H1 (cell line): ENCODE data around the gene FOXP4. TPM values are rescaled to one million over a fixed set of nuclear protein-coding genes. Genes with fewer than 3 reads are reported as not detected.

ENCODE experiments used
- CTCF ChIA-PET: fragments of 300-600 bp; sonication (Branson Sonifier 250); formaldehyde crosslinking; loops from one replicate; lab custom pipeline; 2021; ENCODE audit not compliant: partially characterized antibody; lab: Charles Lee
- POLR2A ChIA-PET: fragments of 300-600 bp; sonication (Branson Sonifier 250); formaldehyde crosslinking; loops from one replicate; lab custom pipeline; 2021; ENCODE audit warnings: inconsistent platforms; ENCODE audit not compliant: partially characterized antibody; lab: Charles Lee
- DNase-seq, 2 experiments: peaks; one replicate each; pipeline versions ENCODE4 v3.0.0 to v3.0.0-alpha.2; 2010 to 2022; ENCODE audit warnings: low spot score in 2 of 2, low read depth in 1 of 2, mixed read lengths in 1 of 2
- FAIRE-seq: peaks from 2 replicates; lab custom pipeline; 2011; peaks lifted over from hg19 to GRCh38; lab: Jason Lieb, UNC
- H2AFZ ChIP-seq: 2 replicates; pipeline ENCODE4 v1.8.1; 2012; ENCODE audit warnings: low read length, inconsistent platforms
- H2AK5ac ChIP-seq: 2 replicates; pipeline ENCODE4 v1.6.1; 2013; ENCODE audit warnings: low read depth, low read length
- H2BK120ac ChIP-seq: replicated peaks from 2 replicates; pipeline ENCODE3; 2013; ENCODE audit warnings: low read depth, low read length, inconsistent platforms
- H2BK12ac ChIP-seq: 2 replicates; pipeline ENCODE4 v1.6.1; 2013; ENCODE audit warnings: low read depth, low read length
- H2BK15ac ChIP-seq: 2 replicates; pipeline ENCODE4 v1.6.1; 2013; ENCODE audit warnings: low read length
- H2BK20ac ChIP-seq: 2 replicates; pipeline ENCODE4 v1.6.1; 2013; ENCODE audit warnings: low read length
- H2BK5ac ChIP-seq: 2 replicates; pipeline ENCODE4 v1.6.1; 2013; ENCODE audit warnings: low read depth, low read length
- H3K14ac ChIP-seq: 2 replicates; pipeline ENCODE4 v1.6.1; 2013; ENCODE audit warnings: inconsistent platforms; ENCODE audit not compliant: insufficient read length
- H3K18ac ChIP-seq: 2 replicates; pipeline ENCODE4 v1.6.1; 2013; ENCODE audit warnings: low read length; ENCODE audit errors: extremely low read depth
- H3K23ac ChIP-seq: 2 replicates; pipeline ENCODE4 v1.6.1; 2013; ENCODE audit warnings: inconsistent platforms; ENCODE audit not compliant: insufficient read length
- H3K23me2 ChIP-seq: 2 replicates; pipeline ENCODE4 v1.6.1; 2013; ENCODE audit warnings: low read depth, low read length
- H3K27ac ChIP-seq: 2 replicates; pipeline ENCODE4 v1.6.1; 2011; ENCODE audit warnings: low read depth, low read length, inconsistent platforms
- H3K27me3 ChIP-seq, 4 experiments: replicated peaks in 1 of 4; 1 replicate in 1 of 4; 2 replicates in 3 of 4; pipeline versions ENCODE4 v1.6.1 to v1.8.1; 2011 to 2013; ENCODE audit warnings: low read length in 3 of 4, mild to moderate bottlenecking in 3 of 4, inconsistent platforms in 2 of 4, mixed read lengths in 2 of 4, moderate library complexity in 1 of 4; ENCODE audit not compliant: control insufficient read depth in 3 of 4, insufficient read depth in 3 of 4; ENCODE audit errors: extremely low read depth in 1 of 4
- H3K36me3 ChIP-seq, 4 experiments: 2 replicates each; pipeline versions ENCODE4 v1.6.1 to v1.8.1; 2011 to 2013; ENCODE audit warnings: mild to moderate bottlenecking in 4 of 4, low read length in 3 of 4, moderate library complexity in 2 of 4, control low read depth in 1 of 4, inconsistent platforms in 1 of 4; ENCODE audit not compliant: insufficient read depth in 4 of 4, control insufficient read depth in 2 of 4
- H3K4ac ChIP-seq: replicated peaks from 2 replicates; pipeline ENCODE3; 2013; ENCODE audit warnings: low read length, low read depth, mixed read lengths, inconsistent platforms; ENCODE audit not compliant: insufficient read length
- H3K4me1 ChIP-seq, 4 experiments: replicated peaks in 1 of 4; 1 replicate in 1 of 4; 2 replicates in 3 of 4; pipeline versions ENCODE4 v1.6.1 to v1.8.1; 2011 to 2013; ENCODE audit warnings: low read length in 3 of 4, inconsistent platforms in 2 of 4, mixed read lengths in 1 of 4; ENCODE audit not compliant: insufficient read depth in 4 of 4, control insufficient read depth in 3 of 4
- H3K4me2 ChIP-seq, 2 experiments: 2 replicates each; pipeline versions ENCODE4 v1.6.1 to v1.8.1; 2011 to 2013; ENCODE audit warnings: low read depth in 2 of 2, low read length in 2 of 2, control low read depth in 1 of 2, inconsistent platforms in 1 of 2, mild to moderate bottlenecking in 1 of 2; ENCODE audit not compliant: insufficient read depth in 1 of 2
- H3K4me3 ChIP-seq, 4 experiments: fragments of 200-600, 300-600 bp in 1 of 4; sonication (generic), shearing (Covaris generic), sonication (Bioruptor Twin) in 1 of 4; 2 replicates each; pipeline versions ENCODE4 v1.5.1 to v1.8.1; 2011 to 2016; ENCODE audit warnings: low read length in 4 of 4, low read depth in 3 of 4, control low read depth in 2 of 4, inconsistent platforms in 2 of 4, mild to moderate bottlenecking in 2 of 4, mixed read lengths in 1 of 4, moderate library complexity in 1 of 4; ENCODE audit not compliant: insufficient read depth in 2 of 4; ENCODE audit errors: extremely low read depth in 1 of 4
- H3K56ac ChIP-seq: replicated peaks from 2 replicates; pipeline ENCODE3; 2013; ENCODE audit warnings: low read depth, mild to moderate bottlenecking, mixed read lengths, low read length, inconsistent platforms; ENCODE audit not compliant: insufficient read length
- H3K79me1 ChIP-seq: 2 replicates; pipeline ENCODE4 v1.6.1; 2013; ENCODE audit warnings: low read depth, low read length, control low read depth
- H3K79me2 ChIP-seq, 2 experiments: 2 replicates each; pipeline versions ENCODE4 v1.6.1 to v1.8.1; 2012 to 2013; ENCODE audit warnings: low read length in 2 of 2, mild to moderate bottlenecking in 2 of 2, inconsistent platforms in 1 of 2; ENCODE audit not compliant: insufficient read depth in 2 of 2, control insufficient read depth in 1 of 2
- H3K9ac ChIP-seq, 4 experiments: replicated peaks in 1 of 4; 1 replicate in 1 of 4; 2 replicates in 3 of 4; pipeline versions ENCODE4 v1.6.1 to v1.8.1; 2011 to 2013; ENCODE audit warnings: low read depth in 3 of 4, low read length in 3 of 4, control low read depth in 2 of 4, mild to moderate bottlenecking in 2 of 4, moderate library complexity in 2 of 4, inconsistent platforms in 1 of 4; ENCODE audit errors: extremely low read depth in 1 of 4
- H3K9me3 ChIP-seq, 2 experiments: 2 replicates each; pipeline versions ENCODE4 v1.6.1 to v1.8.1; 2012 to 2013; ENCODE audit warnings: mild to moderate bottlenecking in 2 of 2, moderate library complexity in 2 of 2, control low read depth in 1 of 2, inconsistent platforms in 1 of 2, low read depth in 1 of 2, low read length in 1 of 2, mixed read lengths in 1 of 2; ENCODE audit not compliant: insufficient read depth in 2 of 2
- H4K20me1 ChIP-seq, 2 experiments: replicated peaks in 1 of 2; 2 replicates each; pipeline versions ENCODE3 to v1.8.1; 2011 to 2013; ENCODE audit warnings: inconsistent platforms in 2 of 2, low read length in 2 of 2, mild to moderate bottlenecking in 1 of 2; ENCODE audit not compliant: insufficient read depth in 2 of 2, control insufficient read depth in 1 of 2
- H4K5ac ChIP-seq: 2 replicates; pipeline ENCODE4 v1.6.1; 2013; ENCODE audit warnings: low read length, low read depth, mixed read lengths, inconsistent platforms; ENCODE audit not compliant: insufficient read length
- H4K8ac ChIP-seq: 2 replicates; pipeline ENCODE4 v1.8.0; 2013; ENCODE audit warnings: mild to moderate bottlenecking, moderate library complexity, low read length, inconsistent platforms; ENCODE audit not compliant: insufficient read depth; ENCODE audit errors: extremely low read depth
- H4K91ac ChIP-seq: replicated peaks from 2 replicates; pipeline ENCODE3; 2013; ENCODE audit warnings: low read length, mixed read lengths, inconsistent platforms; ENCODE audit not compliant: insufficient read length
- WGBS, 2 experiments: shearing (Covaris generic) in 1 of 2; methylation state at CpG; one replicate each; pipeline versions ENCODE4 v1.1.6 to v1.1.7; 2013 to 2015; ENCODE audit warnings: low lambda C conversion rate in 2 of 2, mixed read lengths in 2 of 2, inconsistent platforms in 1 of 2, low coverage in 1 of 2, missing lambda C conversion rate in 1 of 2; ENCODE audit not compliant: insufficient replicate concordance in 2 of 2, insufficient coverage in 1 of 2, insufficient read length in 1 of 2; ENCODE audit errors: extremely low coverage in 1 of 2, missing lambda C conversion rate in 1 of 2; 5-methylcytosine and 5-hydroxymethylcytosine counted together
- polyA plus RNA-seq, 7 experiments: library from polyadenylated mRNA; depleted of rRNA in 3 of 7; stranded (reverse) in 5 of 7; unstranded in 2 of 7; fragments of >200 nt in 5 of 7; fragments of 200-250 nt in 2 of 7; gene quantifications; 1 replicate in 5 of 7; 2 replicates in 1 of 7; 4 replicates in 1 of 7; pipeline versions ENCODE4 v1.2.1 to v1.2.3, GENCODE V29; 2011 to 2013; ENCODE audit warnings: missing spikeins in 2 of 7, mixed read lengths in 2 of 7
- total RNA-seq: library from RNA; stranded (reverse); fragmentation: NEBNext Ultra II Directional; extraction: Animal tissue kit (Norgen Biotek cat#: 25700); gene quantifications from 2 replicates; pipeline ENCODE4 v1.2.1, GENCODE V29; 2021

The FOXP4 gene
- total and polyA plus RNA-seq, 2 of the 8 experiments (the other 6 are each of a cell fraction or from before 2014, with no cell fraction given) = 4.8 to 13.3 TPM

- Histone ChIP-seq H2BK5ac (peak overlapping the region; percentile 9; the same call in 1 of the 2 replicates), H4K20me1 (peaks cover 12 to 41% of the 10 kb centered on the region in 2 experiments), H2AFZ (no peak overlapping the region), H3K27me3 (peaks cover 20 to 78% (median 73%) of the 10 kb centered on the region in 4 experiments), H3K4me1 (peaks cover 41 to 70% (median 50%) of the 10 kb centered on the region in 4 experiments), H3K23me2 (peaks cover 13% of the 10 kb centered on the region; the same call in 1 of the 2 replicates), H2BK20ac (peak overlapping the region; percentile 55; the same call in 1 of the 2 replicates), H2AK5ac (peak overlapping the region; percentile 11; the same call in 1 of the 2 replicates), H3K9ac (no peak overlapping the region), H3K4ac (no peak overlapping the region), H3K9me3 (no peaks in the 10 kb centered on the region), H3K56ac (no peak overlapping the region), H3K79me1 (peaks cover 13% of the 10 kb centered on the region), H3K27ac (no peak overlapping the region), H3K4me3 (no peak overlapping the region), H3K14ac (no peak overlapping the region), H2BK120ac (no peak overlapping the region), H2BK15ac (peak overlapping the region; percentile 36; the same call in 1 of the 2 replicates), H3K23ac (no peak overlapping the region), H2BK12ac (peak overlapping the region; percentile 90; the same call in 1 of the 2 replicates), H4K8ac (no peak overlapping the region; the same call in 1 of the 2 replicates), H3K36me3 (no peaks in the 10 kb centered on the region), H3K4me2 (peak overlapping the region in 1 of 2 experiments; percentile 48; a peak in 1 of 4 replicates), H3K79me2 (peaks cover 0 to 47% of the 10 kb centered on the region in 2 experiments; a peak in 2 of 4 replicates), H3K18ac (no peak overlapping the region; the same call in 1 of the 2 replicates), H4K91ac (peak overlapping the region; percentile 1), H4K5ac (no peak overlapping the region)
- no peak for FAIRE-seq
- ChIA-PET POLR2A (interaction anchor here (0.9 to 1.9 kb wide), 3 partner anchors 9 to 42 kb away, joined by 3 to 7 read pairs (median 3); no protein-coding TSS in a partner anchor), CTCF (interaction anchor here (0.8 to 8.4 kb wide), 6 partner anchors 8 to 132 kb away, joined by 3 to 56 read pairs (median 4); no protein-coding TSS in a partner anchor)
- WGBS, 2 experiments = 87% methylated on average over 12 of the region's 12 CpGs; no CpG with 5 or more reads in 1 of the 2 experiments
- DNase-seq = no peak
These were observed 5.0 kb downstream of the FOXP4 start for GRCh38 chr6:41551086-41551700.
